HCT116 (cell line): ENCODE measurements around the gene KCNMB1.

Experiments
- EGR1 ChIP-seq: IDR thresholded peaks from 2 replicates; pipeline ENCODE4 v1.6.1; 2012; ENCODE audit warnings: low read depth
- EZH2 ChIP-seq: fragments of 200-600 bp; sonication (generic); IDR thresholded peaks from 2 replicates; pipeline ENCODE4 v1.6.1; 2017; ENCODE audit warnings: antibody characterized with exemption, mixed run types
- POLR2A ChIP-seq: IDR thresholded peaks from 2 replicates; pipeline ENCODE4 v1.7.0; 2011; ENCODE audit warnings: borderline replicate concordance; ENCODE audit not compliant: insufficient read depth, insufficient read length; ENCODE audit errors: extremely low read depth
- POLR2AphosphoS5 ChIP-seq: IDR thresholded peaks from 2 replicates; pipeline ENCODE4 v1.6.1; 2011; ENCODE audit warnings: mild to moderate bottlenecking, low read depth, low read length, moderate library complexity
- RAD21 ChIP-seq: IDR thresholded peaks from 2 replicates; pipeline ENCODE4 v1.6.1; 2012; ENCODE audit warnings: low read depth, mild to moderate bottlenecking
- TF ChIP-seq, protein P1 (sequence below): IDR thresholded peaks from 2 replicates; pipeline ENCODE4 v1.6.1; 2011; ENCODE audit warnings: mild to moderate bottlenecking, low read length, moderate library complexity; ENCODE audit not compliant: insufficient replicate concordance; ENCODE audit errors: extremely low read depth
- TF ChIP-seq, protein P2 (sequence below): IDR thresholded peaks from 2 replicates; pipeline ENCODE4 v1.6.1; 2012
- TF ChIP-seq, protein P3 (sequence below), 3 experiments: fragments of 200-600 bp in 1 of 3; sonication (generic) in 1 of 3; IDR thresholded peaks in 2 of 3; conservative IDR thresholded peaks in 1 of 3; 2 replicates each; pipeline ENCODE4 v1.5.1; 2012 to 2017; ENCODE audit warnings: low read depth in 2 of 3, low read length in 2 of 3, antibody characterized with exemption in 1 of 3, borderline replicate concordance in 1 of 3, control low read depth in 1 of 3, mild to moderate bottlenecking in 1 of 3, mixed read lengths in 1 of 3, mixed run types in 1 of 3, moderate library complexity in 1 of 3; ENCODE audit not compliant: insufficient read depth in 1 of 3
- TF ChIP-seq, protein P4 (sequence below): IDR thresholded peaks from 2 replicates; pipeline ENCODE4 v1.6.1; 2012

DNA sequence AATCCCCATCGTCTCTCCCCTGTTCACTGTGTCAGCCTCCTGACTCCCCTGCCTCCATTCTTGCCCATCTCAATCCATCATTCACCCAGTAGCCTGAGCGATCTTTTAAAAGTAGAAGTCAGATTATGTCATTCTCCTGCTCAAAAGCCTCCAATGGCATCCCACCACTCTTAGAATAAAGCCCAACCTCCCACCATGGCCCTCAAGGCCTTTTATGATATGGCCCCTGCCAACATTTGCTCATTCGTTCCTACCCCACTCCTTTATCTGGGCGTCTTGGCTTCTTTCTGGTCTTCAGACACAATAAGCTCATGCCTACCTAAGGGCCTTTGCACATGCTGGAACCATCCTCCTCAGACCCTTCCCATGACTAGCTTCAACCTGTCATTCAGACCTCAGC, 35.5 kb upstream of the KCNMB1 start:
- TF ChIP-seq, protein P1, sequence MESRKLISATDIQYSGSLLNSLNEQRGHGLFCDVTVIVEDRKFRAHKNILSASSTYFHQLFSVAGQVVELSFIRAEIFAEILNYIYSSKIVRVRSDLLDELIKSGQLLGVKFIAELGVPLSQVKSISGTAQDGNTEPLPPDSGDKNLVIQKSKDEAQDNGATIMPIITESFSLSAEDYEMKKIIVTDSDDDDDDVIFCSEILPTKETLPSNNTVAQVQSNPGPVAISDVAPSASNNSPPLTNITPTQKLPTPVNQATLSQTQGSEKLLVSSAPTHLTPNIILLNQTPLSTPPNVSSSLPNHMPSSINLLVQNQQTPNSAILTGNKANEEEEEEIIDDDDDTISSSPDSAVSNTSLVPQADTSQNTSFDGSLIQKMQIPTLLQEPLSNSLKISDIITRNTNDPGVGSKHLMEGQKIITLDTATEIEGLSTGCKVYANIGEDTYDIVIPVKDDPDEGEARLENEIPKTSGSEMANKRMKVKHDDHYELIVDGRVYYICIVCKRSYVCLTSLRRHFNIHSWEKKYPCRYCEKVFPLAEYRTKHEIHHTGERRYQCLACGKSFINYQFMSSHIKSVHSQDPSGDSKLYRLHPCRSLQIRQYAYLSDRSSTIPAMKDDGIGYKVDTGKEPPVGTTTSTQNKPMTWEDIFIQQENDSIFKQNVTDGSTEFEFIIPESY: no peak
- TF ChIP-seq, protein P2, sequence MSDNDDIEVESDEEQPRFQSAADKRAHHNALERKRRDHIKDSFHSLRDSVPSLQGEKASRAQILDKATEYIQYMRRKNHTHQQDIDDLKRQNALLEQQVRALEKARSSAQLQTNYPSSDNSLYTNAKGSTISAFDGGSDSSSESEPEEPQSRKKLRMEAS: no peak
- TF ChIP-seq, protein P3, sequence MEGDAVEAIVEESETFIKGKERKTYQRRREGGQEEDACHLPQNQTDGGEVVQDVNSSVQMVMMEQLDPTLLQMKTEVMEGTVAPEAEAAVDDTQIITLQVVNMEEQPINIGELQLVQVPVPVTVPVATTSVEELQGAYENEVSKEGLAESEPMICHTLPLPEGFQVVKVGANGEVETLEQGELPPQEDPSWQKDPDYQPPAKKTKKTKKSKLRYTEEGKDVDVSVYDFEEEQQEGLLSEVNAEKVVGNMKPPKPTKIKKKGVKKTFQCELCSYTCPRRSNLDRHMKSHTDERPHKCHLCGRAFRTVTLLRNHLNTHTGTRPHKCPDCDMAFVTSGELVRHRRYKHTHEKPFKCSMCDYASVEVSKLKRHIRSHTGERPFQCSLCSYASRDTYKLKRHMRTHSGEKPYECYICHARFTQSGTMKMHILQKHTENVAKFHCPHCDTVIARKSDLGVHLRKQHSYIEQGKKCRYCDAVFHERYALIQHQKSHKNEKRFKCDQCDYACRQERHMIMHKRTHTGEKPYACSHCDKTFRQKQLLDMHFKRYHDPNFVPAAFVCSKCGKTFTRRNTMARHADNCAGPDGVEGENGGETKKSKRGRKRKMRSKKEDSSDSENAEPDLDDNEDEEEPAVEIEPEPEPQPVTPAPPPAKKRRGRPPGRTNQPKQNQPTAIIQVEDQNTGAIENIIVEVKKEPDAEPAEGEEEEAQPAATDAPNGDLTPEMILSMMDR (IDR thresholded peaks at IDR 0.05 in 2 of 3, conservative IDR thresholded peaks at IDR 0.05 in 1 of 3; ENCODE audit: borderline replicate concordance in 1 of 3, insufficient read depth in 1 of 3, low read depth in 2 of 3, low read length in 2 of 3): no peak
- TF ChIP-seq POLR2A: no peak
- TF ChIP-seq EGR1: no peak
- TF ChIP-seq, protein P4, sequence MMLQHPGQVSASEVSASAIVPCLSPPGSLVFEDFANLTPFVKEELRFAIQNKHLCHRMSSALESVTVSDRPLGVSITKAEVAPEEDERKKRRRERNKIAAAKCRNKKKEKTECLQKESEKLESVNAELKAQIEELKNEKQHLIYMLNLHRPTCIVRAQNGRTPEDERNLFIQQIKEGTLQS: no peak
- no peak for TF ChIP-seq EZH2
- TF ChIP-seq RAD21: no peak
- no peak for TF ChIP-seq POLR2AphosphoS5
